ENCODE results near the gene RCBTB1. TPM values are rescaled to one million over a fixed set of nuclear protein-coding genes. Genes with fewer than 3 reads are reported as not detected.

Gene RCBTB1
- total RNA-seq, 1 experiment from 2014 or later = 26.1 TPM

- TF ChIP-seq CTCF (conservative IDR thresholded peaks at IDR 0.05) = no peak
Measured at GRCh38 chr13:49538404-49538803, 47.0 kb downstream of the RCBTB1 start.

More at GRCh38 chr13:49538404-49538803, 47.0 kb downstream of the RCBTB1 start:
- H3K27ac Mint-ChIP-seq = no peak overlapping the region
- no peaks in the 10 kb centered on the region for H3K4me1 ChIP-seq (ENCODE audit: insufficient read depth, low read length)
- H2AFZ ChIP-seq (ENCODE audit: low read length) = no peak overlapping the region
- H3T11ph ChIP-seq (ENCODE audit: low read length) = no peak overlapping the region
- no peaks in the 10 kb centered on the region for H3K23me2 ChIP-seq (ENCODE audit: insufficient read length, low read depth, low read length, poor library complexity, severe bottlenecking)
- H4K5ac ChIP-seq (ENCODE audit: insufficient read length, low read depth, low read length) = no peak overlapping the region
- no peak overlapping the region for H3K14ac ChIP-seq (ENCODE audit: insufficient read depth, low read length)
- no peaks in the 10 kb centered on the region for H3K9me3 Mint-ChIP-seq
- H3K36me3 Mint-ChIP-seq (ENCODE audit: insufficient read depth in 1 of 3, low read depth in 3 of 3) = peaks cover 5 to 43% (median 37%) of the 10 kb centered on the region in 3 experiments; a peak in 6 of 7 replicates
- H3K9ac ChIP-seq (ENCODE audit: extremely low read depth, insufficient read length, low read length) = no peak overlapping the region
- peaks cover 7 to 9% of the 10 kb centered on the region in 2 experiments; a peak in 1 of 4 replicates for H3K4me1 Mint-ChIP-seq
- H3K27me3 ChIP-seq (ENCODE audit: insufficient read depth, low read length) = no peaks in the 10 kb centered on the region
- no peaks in the 10 kb centered on the region for H3K79me2 ChIP-seq (ENCODE audit: insufficient read depth, low read length)
- H3K4me2 ChIP-seq (ENCODE audit: insufficient read depth, insufficient read length, low read length) = no peak overlapping the region
- DNase-seq = no peak
- no peak overlapping the region for H3K18ac ChIP-seq (ENCODE audit: insufficient read length, low read depth, low read length)
- no peak overlapping the region for H4K91ac ChIP-seq (ENCODE audit: insufficient read length, low read depth, low read length)
- no peaks in the 10 kb centered on the region for H3K79me1 ChIP-seq (ENCODE audit: insufficient read depth, low read depth, low read length, poor library complexity, severe bottlenecking)
- H2BK20ac ChIP-seq (ENCODE audit: low read depth, low read length, poor library complexity, severe bottlenecking) = no peak overlapping the region
- no peak overlapping the region for H2BK12ac ChIP-seq (ENCODE audit: insufficient read length, low read depth, low read length)
- H3K27ac ChIP-seq (ENCODE audit: insufficient read length, low read depth, low read length) = no peak overlapping the region
- no peak overlapping the region for H3K4ac ChIP-seq (ENCODE audit: low read depth, low read length)
- H3K56ac ChIP-seq (ENCODE audit: insufficient read length, low read depth, low read length) = no peak overlapping the region
- H2BK5ac ChIP-seq (ENCODE audit: insufficient read length, low read length) = no peak overlapping the region
- H2BK15ac ChIP-seq (ENCODE audit: low read depth, low read length) = no peak overlapping the region
- H2BK120ac ChIP-seq (ENCODE audit: low read depth, low read length, poor library complexity, severe bottlenecking) = no peak overlapping the region
- H4K20me1 ChIP-seq (ENCODE audit: control insufficient read depth, insufficient read depth, insufficient read length) = no peaks in the 10 kb centered on the region
- H3K27me3 Mint-ChIP-seq (ENCODE audit: low read depth) = no peaks in the 10 kb centered on the region
- H3K4me3 Mint-ChIP-seq = no peak overlapping the region
- no peak overlapping the region for H2AK5ac ChIP-seq (ENCODE audit: insufficient read length, low read length)
- H3K23ac ChIP-seq (ENCODE audit: insufficient read length, low read depth, low read length) = no peak overlapping the region
- H4K8ac ChIP-seq (replicated peaks; ENCODE audit: insufficient read length, low read depth, low read length) = no peak overlapping the region
- no CpG with 5 or more reads among the region's 2 CpGs for WGBS (ENCODE audit: extremely low coverage, insufficient read length, low lambda C conversion rate)
- no peaks in the 10 kb centered on the region for H3K9me3 ChIP-seq (ENCODE audit: control insufficient read depth, low read depth, low read length)

All from H9 (cell line).